HEK293 (cell line): ENCODE measurements around the gene SRSF12.

Experiments used
- EGR2 ChIP-seq: fragments of 450-650 bp; formaldehyde crosslinking; IDR thresholded peaks from 2 replicates; pipeline ENCODE4 v1.5.1; 2016; ENCODE audit warnings: low read depth, missing biosample characterization, missing genetic modification characterization
- GFI1B ChIP-seq: fragments of 450-650 bp; formaldehyde crosslinking; IDR thresholded peaks from 2 replicates; pipeline ENCODE4 v1.5.1; 2016; ENCODE audit warnings: missing biosample characterization, missing genetic modification characterization
- IKZF3 ChIP-seq: fragments of 450-650 bp; IDR thresholded peaks from 2 replicates; pipeline ENCODE4 v1.5.0; 2018; ENCODE audit warnings: missing biosample characterization, mild to moderate bottlenecking, missing genetic modification characterization, moderate library complexity
- KLF9 ChIP-seq: fragments of 450-650 bp; formaldehyde crosslinking; IDR thresholded peaks from 2 replicates; pipeline ENCODE4 v1.5.1; 2016; ENCODE audit warnings: missing biosample characterization, missing genetic modification characterization, low read depth
- MEIS1 ChIP-seq: sonication (generic); formaldehyde crosslinking; IDR thresholded peaks from 2 replicates; pipeline ENCODE4 v1.8.1; 2022; ENCODE audit warnings: missing genetic modification reagents, mild to moderate bottlenecking, borderline replicate concordance
- OSR2 ChIP-seq: fragments of 450-650 bp; formaldehyde crosslinking; IDR thresholded peaks from 2 replicates; pipeline ENCODE4 v1.5.1; 2016; ENCODE audit warnings: missing biosample characterization, missing genetic modification characterization
- PATZ1 ChIP-seq: fragments of 450-650 bp; formaldehyde crosslinking; IDR thresholded peaks from 2 replicates; pipeline ENCODE4 v1.5.1; 2016; ENCODE audit warnings: missing biosample characterization, missing genetic modification characterization
- TSHZ1 ChIP-seq: fragments of 450-650 bp; formaldehyde crosslinking; IDR thresholded peaks from 2 replicates; pipeline ENCODE4 v1.5.1; 2016; ENCODE audit warnings: missing biosample characterization, missing genetic modification characterization, borderline replicate concordance
- ZBTB17 ChIP-seq: fragments of 450-650 bp; formaldehyde crosslinking; IDR thresholded peaks from 2 replicates; pipeline ENCODE4 v1.5.1; 2016; ENCODE audit warnings: missing biosample characterization, missing genetic modification characterization
- ZBTB26 ChIP-seq: fragments of 450-650 bp; formaldehyde crosslinking; optimal IDR thresholded peaks from 2 replicates; pipeline ENCODE3; 2016; ENCODE audit warnings: missing biosample characterization, mild to moderate bottlenecking, missing genetic modification characterization
- ZBTB44 ChIP-seq: fragments of 450-650 bp; IDR thresholded peaks from 2 replicates; pipeline ENCODE4 v1.5.1; 2018; ENCODE audit warnings: missing biosample characterization, mild to moderate bottlenecking, missing genetic modification characterization
- ZFP41 ChIP-seq: fragments of 450-650 bp; formaldehyde crosslinking; IDR thresholded peaks from 2 replicates; pipeline ENCODE4 v1.5.1; 2016; ENCODE audit warnings: missing biosample characterization, missing genetic modification characterization, borderline replicate concordance
- ZNF114 ChIP-seq: fragments of 450-650 bp; formaldehyde crosslinking; IDR thresholded peaks from 2 replicates; pipeline ENCODE4 v1.5.0; 2017; ENCODE audit warnings: missing biosample characterization, missing genetic modification characterization
- ZNF132 ChIP-seq: fragments of 450-650 bp; formaldehyde crosslinking; IDR thresholded peaks from 2 replicates; pipeline ENCODE4 v1.5.1; 2017; ENCODE audit warnings: missing biosample characterization, missing genetic modification characterization, borderline replicate concordance
- ZNF157 ChIP-seq: fragments of 450-650 bp; formaldehyde crosslinking; IDR thresholded peaks from 2 replicates; pipeline ENCODE4 v1.5.1; 2016; ENCODE audit warnings: missing biosample characterization, missing genetic modification characterization
- ZNF202 ChIP-seq: fragments of 450-650 bp; formaldehyde crosslinking; IDR thresholded peaks from 2 replicates; pipeline ENCODE4 v1.5.1; 2016; ENCODE audit warnings: missing biosample characterization, missing genetic modification characterization, borderline replicate concordance
- ZNF214 ChIP-seq: fragments of 450-650 bp; formaldehyde crosslinking; IDR thresholded peaks from 2 replicates; pipeline ENCODE4 v1.5.1; 2017; ENCODE audit warnings: missing biosample characterization, mild to moderate bottlenecking, missing genetic modification characterization, borderline replicate concordance
- ZNF292 ChIP-seq: fragments of 450-650 bp; formaldehyde crosslinking; IDR thresholded peaks from 2 replicates; pipeline ENCODE4 v1.5.1; 2016; ENCODE audit warnings: low read depth, missing biosample characterization, missing genetic modification characterization, borderline replicate concordance
- ZNF335 ChIP-seq: fragments of 450-650 bp; formaldehyde crosslinking; conservative IDR thresholded peaks from 2 replicates; pipeline ENCODE4 v1.5.1; 2016; ENCODE audit warnings: missing biosample characterization, missing genetic modification characterization
- ZNF404 ChIP-seq: fragments of 450-650 bp; formaldehyde crosslinking; IDR thresholded peaks from 2 replicates; pipeline ENCODE4 v1.5.1; 2017; ENCODE audit warnings: missing biosample characterization, missing genetic modification characterization
- ZNF416 ChIP-seq: fragments of 450-650 bp; formaldehyde crosslinking; IDR thresholded peaks from 2 replicates; pipeline ENCODE4 v1.5.1; 2016; ENCODE audit warnings: missing biosample characterization, missing genetic modification characterization
- ZNF521 ChIP-seq: fragments of 450-650 bp; formaldehyde crosslinking; IDR thresholded peaks from 2 replicates; pipeline ENCODE4 v1.5.1; 2017; ENCODE audit warnings: missing biosample characterization, mild to moderate bottlenecking, missing genetic modification characterization
- ZNF529 ChIP-seq: fragments of 450-650 bp; formaldehyde crosslinking; IDR thresholded peaks from 2 replicates; pipeline ENCODE4 v1.5.1; 2017; ENCODE audit warnings: missing genetic modification characterization, missing biosample characterization; ENCODE audit not compliant: insufficient replicate concordance
- ZNF585B ChIP-seq: fragments of 450-650 bp; formaldehyde crosslinking; IDR thresholded peaks from 2 replicates; pipeline ENCODE4 v1.5.1; 2016; ENCODE audit warnings: missing biosample characterization, missing genetic modification characterization
- ZNF654 ChIP-seq: fragments of 450-650 bp; formaldehyde crosslinking; IDR thresholded peaks from 2 replicates; pipeline ENCODE4 v1.5.1; 2016; ENCODE audit warnings: low read depth, missing biosample characterization, missing genetic modification characterization
- ZNF747 ChIP-seq: fragments of 450-650 bp; formaldehyde crosslinking; IDR thresholded peaks from 2 replicates; pipeline ENCODE4 v1.5.1; 2016; ENCODE audit warnings: missing biosample characterization, missing genetic modification characterization
- ZNF768 ChIP-seq: fragments of 450-650 bp; formaldehyde crosslinking; IDR thresholded peaks from 2 replicates; pipeline ENCODE4 v1.5.1; 2018; ENCODE audit warnings: missing biosample characterization, mild to moderate bottlenecking, missing genetic modification characterization
- ZNF785 ChIP-seq: fragments of 450-650 bp; formaldehyde crosslinking; IDR thresholded peaks from 2 replicates; pipeline ENCODE4 v1.5.1; 2016; ENCODE audit warnings: missing biosample characterization, missing genetic modification characterization
- ZXDB ChIP-seq: fragments of 450-650 bp; formaldehyde crosslinking; IDR thresholded peaks from 2 replicates; pipeline ENCODE4 v1.5.1; 2016; ENCODE audit warnings: missing biosample characterization, missing genetic modification characterization

SRSF12 gene

GRCh38 chr6:89144354-89144906 is 26.6 kb upstream of the SRSF12 start (continued):
- peak; percentile 59; the same call in 1 of the 2 replicates for TF ChIP-seq GFI1B (tag by site-specific recombination)
- no peak for TF ChIP-seq ZNF521 (tag by site-specific recombination)
- peak; percentile 91 for TF ChIP-seq ZBTB44 (tag by site-specific recombination)
- peak; percentile 88 for TF ChIP-seq ZBTB17 (tag by site-specific recombination)
- TF ChIP-seq KLF9 = no peak
- TF ChIP-seq ZNF292 = no peak
- TF ChIP-seq ZNF585B (tag by site-specific recombination) = no peak
- TF ChIP-seq MEIS1 (CRISPR knock-in tag) = no peak
- TF ChIP-seq ZNF416 (tag by site-specific recombination) = no peak
- no peak for TF ChIP-seq ZNF529 (tag by site-specific recombination)
- peak; percentile 78 for TF ChIP-seq ZXDB (tag by site-specific recombination)
- no peak for TF ChIP-seq ZNF768 (tag by site-specific recombination)
- TF ChIP-seq OSR2 (tag by site-specific recombination) = peak; percentile 100
- TF ChIP-seq EGR2 (tag by site-specific recombination) = no peak
- TF ChIP-seq ZNF335 (tag by site-specific recombination) = no peak
- TF ChIP-seq ZNF132 (tag by site-specific recombination) = no peak
- TF ChIP-seq ZNF214 (tag by site-specific recombination) = no peak
- TF ChIP-seq ZNF404 (tag by site-specific recombination) = no peak
- TF ChIP-seq ZFP41 (tag by site-specific recombination) = no peak
- no peak for TF ChIP-seq ZNF202
- no peak for TF ChIP-seq ZNF785
- TF ChIP-seq ZBTB26 = no peak
- peak; percentile 68; the same call in 1 of the 2 replicates for TF ChIP-seq PATZ1
- no peak for TF ChIP-seq ZNF747 (tag by site-specific recombination)
- peak; percentile 80 for TF ChIP-seq TSHZ1 (tag by site-specific recombination)
- TF ChIP-seq IKZF3 (tag by site-specific recombination) = peak; percentile 86
- TF ChIP-seq ZNF157 (tag by site-specific recombination) = no peak
- TF ChIP-seq ZNF654 = no peak
- no peak for TF ChIP-seq ZNF114 (tag by site-specific recombination)
